ENCODE results near the gene MAD2L2. TPM values are rescaled to one million over a fixed set of nuclear protein-coding genes. Genes with fewer than 3 reads are reported as not detected.
A peak's percentile ranks its signal among the peaks of the same experiment; 100 is the strongest.

Gene MAD2L2
- total and polyA plus RNA-seq, 9 of the 15 experiments (the other 6 are each of a cell fraction or from before 2014, with no cell fraction given) = 12.4 to 286 (median 143) TPM

DNA sequence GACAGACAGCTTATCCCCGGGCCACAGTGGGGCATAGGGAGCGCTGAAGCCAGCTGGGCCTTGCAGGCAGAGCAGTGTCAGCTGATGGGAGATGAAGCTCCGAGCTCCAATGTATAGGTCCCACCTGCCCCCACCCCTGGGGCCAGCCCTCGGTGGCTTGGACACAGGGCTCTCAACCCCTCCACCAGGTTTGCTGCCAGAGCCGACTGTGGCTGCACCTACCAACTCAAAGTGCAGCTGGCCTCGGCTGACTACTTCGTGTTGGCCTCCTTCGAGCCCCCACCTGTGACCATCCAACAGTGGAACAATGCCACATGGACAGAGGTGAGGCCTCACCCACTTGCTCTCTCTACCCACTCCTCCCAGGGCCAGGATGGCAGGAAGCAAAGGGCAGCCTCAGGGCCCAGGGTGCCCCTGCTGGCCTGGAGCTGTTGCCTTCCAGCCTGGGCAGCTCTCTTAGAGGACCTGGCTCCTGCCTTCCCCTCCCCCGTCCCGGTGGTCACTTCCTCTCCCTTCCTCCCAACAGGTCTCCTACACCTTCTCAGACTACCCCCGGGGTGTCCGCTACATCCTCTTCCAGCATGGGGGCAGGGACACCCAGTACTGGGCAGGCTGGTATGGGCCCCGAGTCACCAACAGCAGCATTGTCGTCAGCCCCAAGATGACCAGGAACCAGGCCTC is 7.7 kb downstream of the MAD2L2 start:
- Histone ChIP-seq H3K27me3 (ENCODE audit: control insufficient read depth in 2 of 2, insufficient read depth in 2 of 2, low read length in 2 of 2) (no peaks in the 10 kb centered on the region), H3K4me1 (replicated peaks in 1 of 2; ENCODE audit: control insufficient read depth in 2 of 2, insufficient read depth in 2 of 2, low read length in 2 of 2) (peaks cover 20 to 59% of the 10 kb centered on the region in 2 experiments), H2AFZ (ENCODE audit: low read depth, low read length) (no peak overlapping the region), H3K4me3 (no peak overlapping the region), H3K27ac (ENCODE audit: extremely low read depth, low read depth, low read length) (no peak overlapping the region), H3K36me3 (ENCODE audit: control insufficient read depth, insufficient read depth, low read length) (peaks cover 88% of the 10 kb centered on the region; the same call in 2 of the 3 replicates), H3K79me2 (ENCODE audit: control insufficient read depth, insufficient read depth, low read length) (no peaks in the 10 kb centered on the region; the same call in 2 of the 3 replicates), H4K20me1 (replicated peaks; ENCODE audit: control insufficient read depth, insufficient read depth, low read length) (peaks cover 8% of the 10 kb centered on the region), H3K9me1 (ENCODE audit: control insufficient read depth, insufficient read depth, low read length) (peaks cover 8% of the 10 kb centered on the region), H3K9me3 (replicated peaks; ENCODE audit: control insufficient read depth, insufficient read depth, low read depth, low read length) (no peaks in the 10 kb centered on the region), H3K4me2 (ENCODE audit: insufficient read depth, low read length) (no peak overlapping the region), H3K9ac (ENCODE audit: insufficient read depth in 1 of 2, low read depth in 2 of 2, low read length in 2 of 2) (peak overlapping the region in 1 of 2 experiments; percentile 68; a peak in 2 of 4 replicates)
- in situ Hi-C loops (cut with MboI) = no loop called here
- no TSS peak for BruUV-seq (replicated peaks)
- no peak for ATAC-seq
- 91% methylated on average over 12 of the region's 14 CpGs for WGBS (ENCODE audit: insufficient coverage, low coverage, missing lambda C conversion rate)
- TF ChIP-seq, protein P1, sequence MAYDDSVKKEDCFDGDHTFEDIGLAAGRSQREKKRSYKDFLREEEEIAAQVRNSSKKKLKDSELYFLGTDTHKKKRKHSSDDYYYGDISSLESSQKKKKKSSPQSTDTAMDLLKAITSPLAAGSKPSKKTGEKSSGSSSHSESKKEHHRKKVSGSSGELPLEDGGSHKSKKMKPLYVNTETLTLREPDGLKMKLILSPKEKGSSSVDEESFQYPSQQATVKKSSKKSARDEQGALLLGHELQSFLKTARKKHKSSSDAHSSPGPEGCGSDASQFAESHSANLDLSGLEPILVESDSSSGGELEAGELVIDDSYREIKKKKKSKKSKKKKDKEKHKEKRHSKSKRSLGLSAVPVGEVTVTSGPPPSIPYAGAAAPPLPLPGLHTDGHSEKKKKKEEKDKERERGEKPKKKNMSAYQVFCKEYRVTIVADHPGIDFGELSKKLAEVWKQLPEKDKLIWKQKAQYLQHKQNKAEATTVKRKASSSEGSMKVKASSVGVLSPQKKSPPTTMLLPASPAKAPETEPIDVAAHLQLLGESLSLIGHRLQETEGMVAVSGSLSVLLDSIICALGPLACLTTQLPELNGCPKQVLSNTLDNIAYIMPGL (CRISPR knock-in tag; IDR thresholded peaks at IDR 0.05) = no peak
- peak; percentile 65 for TF ChIP-seq RBFOX2 (IDR thresholded peaks at IDR 0.05; ENCODE audit: low read depth, low read length)
- no peak for TF ChIP-seq ZNF589 (CRISPR knock-in tag; IDR thresholded peaks at IDR 0.05; ENCODE audit: low read depth)
- peak; percentile 24 for TF ChIP-seq RBM22 (IDR thresholded peaks at IDR 0.05; ENCODE audit: low read depth, low read length, poor library complexity, severe bottlenecking)
- TF ChIP-seq CREB1 (IDR thresholded peaks at IDR 0.05) = no peak
- 0 out of 2 replicates have a peak, but pooled peaks have one; percentile 5 for TF ChIP-seq CREB1 (CRISPR knock-in tag; IDR thresholded peaks at IDR 0.05)
- TF ChIP-seq POLR2G (IDR thresholded peaks at IDR 0.05; ENCODE audit: low read depth, low read length) = peak; percentile 55
- no peak for TF ChIP-seq SRSF9 (IDR thresholded peaks at IDR 0.05; ENCODE audit: borderline replicate concordance, low read depth, low read length)
- 0 out of 2 replicates have a peak, but pooled peaks have one; percentile 6 for TF ChIP-seq NFIC (IDR thresholded peaks at IDR 0.05)
- TF ChIP-seq FUS (optimal IDR thresholded peaks at IDR 0.05; ENCODE audit: low read depth, low read length) = no peak
- 0 out of 2 replicates have a peak, but pooled peaks have one; percentile 48 for TF ChIP-seq POLR2A (conservative IDR thresholded peaks at IDR 0.05)
- peak; percentile 30; the same call in 1 of the 2 replicates for TF ChIP-seq SPI1 (IDR thresholded peaks at IDR 0.05; ENCODE audit: borderline replicate concordance, low read depth, low read length)
- 0 out of 2 replicates have a peak, but pooled peaks have one; percentile 4 for TF ChIP-seq OTX1 (CRISPR knock-in tag; IDR thresholded peaks at IDR 0.05)
- TF ChIP-seq, protein P2, sequence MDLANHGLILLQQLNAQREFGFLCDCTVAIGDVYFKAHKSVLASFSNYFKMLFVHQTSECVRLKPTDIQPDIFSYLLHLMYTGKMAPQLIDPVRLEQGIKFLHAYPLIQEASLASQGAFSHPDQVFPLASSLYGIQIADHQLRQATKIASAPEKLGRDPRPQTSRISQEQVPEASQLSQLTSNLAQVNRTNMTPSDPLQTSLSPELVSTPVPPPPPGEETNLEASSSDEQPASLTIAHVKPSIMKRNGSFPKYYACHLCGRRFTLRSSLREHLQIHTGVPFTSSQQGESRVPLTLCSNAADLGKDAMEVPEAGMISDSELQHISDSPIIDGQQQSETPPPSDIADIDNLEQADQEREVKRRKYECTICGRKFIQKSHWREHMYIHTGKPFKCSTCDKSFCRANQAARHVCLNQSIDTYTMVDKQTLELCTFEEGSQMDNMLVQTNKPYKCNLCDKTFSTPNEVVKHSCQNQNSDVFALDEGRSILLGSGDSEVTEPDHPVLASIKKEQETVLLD (IDR thresholded peaks at IDR 0.05) = no peak
- TF ChIP-seq, protein P3, sequence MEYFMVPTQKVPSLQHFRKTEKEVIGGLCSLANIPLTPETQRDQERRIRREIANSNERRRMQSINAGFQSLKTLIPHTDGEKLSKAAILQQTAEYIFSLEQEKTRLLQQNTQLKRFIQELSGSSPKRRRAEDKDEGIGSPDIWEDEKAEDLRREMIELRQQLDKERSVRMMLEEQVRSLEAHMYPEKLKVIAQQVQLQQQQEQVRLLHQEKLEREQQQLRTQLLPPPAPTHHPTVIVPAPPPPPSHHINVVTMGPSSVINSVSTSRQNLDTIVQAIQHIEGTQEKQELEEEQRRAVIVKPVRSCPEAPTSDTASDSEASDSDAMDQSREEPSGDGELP (CRISPR knock-in tag; IDR thresholded peaks at IDR 0.05; ENCODE audit: borderline replicate concordance) = peak; percentile 32; the same call in 1 of the 2 replicates
- no peak for TF ChIP-seq ZNF224 (CRISPR knock-in tag; IDR thresholded peaks at IDR 0.05)
- intact Hi-C loops (cut with micrococcal nuclease) = loop anchor here (5.0 kb wide), 1 partner anchor 34 kb away; no protein-coding TSS in a partner anchor
- ChIA-PET POLR2A (interaction anchor here (0.5 to 3.8 kb wide), 12 partner anchors 9 to 235 kb away, joined by 3 to 40 read pairs (median 5); partner anchors contain the start of genes FBXO6 and MAD2L2), CTCF (ENCODE audit: low intra/inter-chr PET ratio) (no interaction called here)
- DNase-seq (ENCODE audit: extremely low read depth in 1 of 4, low spot score in 3 of 4) = peak in 1 of 4 experiments; percentile 24
- no peak for FAIRE-seq
